ENCODE measurements around the gene KIF2A. TPM values are rescaled to one million over a fixed set of nuclear protein-coding genes. Genes with fewer than 3 reads are reported as not detected.

KIF2A gene
- total and polyA plus RNA-seq, 7 donors = 1.4 to 10.6 (median 8.4) TPM

GRCh38 chr5:62341783-62342475, 35.9 kb downstream of the KIF2A start:
- H3K27ac ChIP-seq = no peak overlapping the region
- WGBS, 3 donors = 88 to 95% (median 92%) methylated on average over 4 of the region's 4 CpGs
- no peaks in the 10 kb centered on the region for H3K27me3 ChIP-seq (ENCODE audit: insufficient read depth in 3 of 3, low read length in 2 of 3)
- no peak for ATAC-seq
- no peak for TF ChIP-seq CTCF (IDR thresholded peaks at IDR 0.05)
- intact Hi-C loops (cut with DNase I) = no loop called here
- no peaks in the 10 kb centered on the region for H3K4me1 ChIP-seq
- DNase-seq = no peak
- no peak overlapping the region for H3K4me3 ChIP-seq
- H3K9me3 ChIP-seq = no peaks in the 10 kb centered on the region
- no peaks in the 10 kb centered on the region for H3K36me3 ChIP-seq (ENCODE audit: insufficient read depth in 1 of 2, low read depth in 1 of 2)

GRCh38 chr5:62342476-62342837, 36.5 kb downstream of the KIF2A start:
- no peaks in the 10 kb centered on the region for H3K4me1 ChIP-seq
- no peak overlapping the region for H3K27ac ChIP-seq
- no peaks in the 10 kb centered on the region for H3K36me3 ChIP-seq (ENCODE audit: insufficient read depth in 1 of 2, low read depth in 1 of 2)
- ATAC-seq = no peak
- 100% methylated on average over 2 of the region's 2 CpGs for WGBS, 3 donors
- intact Hi-C loops (cut with DNase I) = no loop called here
- no peak for TF ChIP-seq CTCF (IDR thresholded peaks at IDR 0.05)
- H3K9me3 ChIP-seq = no peaks in the 10 kb centered on the region
- DNase-seq = no peak
- H3K4me3 ChIP-seq = no peak overlapping the region
- no peaks in the 10 kb centered on the region for H3K27me3 ChIP-seq (ENCODE audit: insufficient read depth in 3 of 3, low read length in 2 of 3)

GRCh38 chr5:62343428-62343827, 37.4 kb downstream of the KIF2A start:
- no peak overlapping the region for H3K4me3 ChIP-seq
- no peaks in the 10 kb centered on the region for H3K9me3 ChIP-seq
- 94 to 97% (median 97%) methylated on average over 1 of the region's 1 CpG for WGBS, 3 donors
- no peak for DNase-seq
- no peak for ATAC-seq
- H3K27ac ChIP-seq = no peak overlapping the region
- H3K36me3 ChIP-seq (ENCODE audit: insufficient read depth in 1 of 2, low read depth in 1 of 2) = no peaks in the 10 kb centered on the region
- no peaks in the 10 kb centered on the region for H3K27me3 ChIP-seq (ENCODE audit: insufficient read depth in 3 of 3, low read length in 2 of 3)
- TF ChIP-seq CTCF (IDR thresholded peaks at IDR 0.05) = no peak
- no peaks in the 10 kb centered on the region for H3K4me1 ChIP-seq
- intact Hi-C loops (cut with DNase I) = no loop called here

GRCh38 chr5:62346748-62347147, 40.7 kb downstream of the KIF2A start:
- Histone ChIP-seq H3K27me3 (ENCODE audit: insufficient read depth in 3 of 3, low read length in 2 of 3) (no peaks in the 10 kb centered on the region), H3K36me3 (ENCODE audit: insufficient read depth in 1 of 2, low read depth in 1 of 2) (peaks cover 0 to 29% of the 10 kb centered on the region in 2 donors), H3K4me1 (no peaks in the 10 kb centered on the region), H3K27ac (no peak overlapping the region), H3K4me3 (no peak overlapping the region), H3K9me3 (no peaks in the 10 kb centered on the region)
- DNase-seq (no peak), ATAC-seq (no peak)
- TF ChIP-seq CTCF (IDR thresholded peaks at IDR 0.05) = no peak
- intact Hi-C loops (cut with DNase I) = loop anchor here in 1 of 2 donors (5.0 kb wide), 1 partner anchor 39 kb away; the partner anchor contains the start of gene KIF2A
- WGBS, 3 donors = 93 to 96% (median 95%) methylated on average over 2 of the region's 2 CpGs

- no peak for TF ChIP-seq CTCF (IDR thresholded peaks at IDR 0.05)
- Histone ChIP-seq H3K9me3 (no peaks in the 10 kb centered on the region), H3K27ac (no peak overlapping the region), H3K4me1 (no peaks in the 10 kb centered on the region), H3K36me3 (ENCODE audit: insufficient read depth in 1 of 2, low read depth in 1 of 2) (peaks cover 0 to 41% of the 10 kb centered on the region in 2 donors), H3K27me3 (ENCODE audit: insufficient read depth in 3 of 3, low read length in 2 of 3) (no peaks in the 10 kb centered on the region), H3K4me3 (no peak overlapping the region)
- intact Hi-C loops (cut with DNase I) = loop anchor here in 1 of 2 donors (5.0 kb wide), 1 partner anchor 41 kb away; the partner anchor contains the start of gene KIF2A
- 95 to 100% (median 97%) methylated on average over 1 of the region's 1 CpG for WGBS, 3 donors
- ATAC-seq (no peak), DNase-seq (no peak)
Measured at GRCh38 chr5:62347928-62348327, 41.9 kb downstream of the KIF2A start.
